ENCODE measurements around the gene RREB1.
"Not testable (repeated sequence)": the region's sequence is repeated elsewhere in the genome, so short reads cannot be mapped to it uniquely, and the experiment has no call there.

RREB1 gene

GRCh38 chr6:7273709-7274108 is 165.9 kb downstream of the RREB1 start:
- H3K9me3 ChIP-seq (ENCODE audit: insufficient read depth, low read length, severe bottlenecking) = no peaks in the 10 kb centered on the region
- no peak overlapping the region for H2AFZ ChIP-seq (ENCODE audit: low read depth, low read length)
- H3K4me3 ChIP-seq (ENCODE audit: low read depth in 1 of 2, low read length in 2 of 2) = no peak overlapping the region
- TF ChIP-seq CTCF (IDR thresholded peaks at IDR 0.05; ENCODE audit: borderline replicate concordance, extremely low read depth, low read length, poor library complexity, severe bottlenecking) = no peak
- no peak for TF ChIP-seq EZH2 (IDR thresholded peaks at IDR 0.05; ENCODE audit: borderline replicate concordance, low read depth, low read length, severe bottlenecking)
- H3K36me3 ChIP-seq (ENCODE audit: insufficient read depth, low read length) = no peaks in the 10 kb centered on the region
- H3K4me2 ChIP-seq (ENCODE audit: insufficient read depth, low read length) = no peak overlapping the region
- H3K27me3 ChIP-seq (ENCODE audit: insufficient read depth, low read length, poor library complexity) = no peaks in the 10 kb centered on the region
- H3K27ac ChIP-seq (ENCODE audit: low read length) = no peak overlapping the region
- no peaks in the 10 kb centered on the region for H3K79me2 ChIP-seq (ENCODE audit: insufficient read depth, low read length)
- DNase-seq = no peak
- H3K9ac ChIP-seq (ENCODE audit: low read depth, low read length) = no peak overlapping the region
- H4K20me1 ChIP-seq (ENCODE audit: insufficient read depth, low read length) = no peaks in the 10 kb centered on the region
- no peaks in the 10 kb centered on the region for H3K4me1 ChIP-seq (ENCODE audit: insufficient read depth, low read length)
- no peak for ATAC-seq (ENCODE audit: insufficient read depth, low read depth)

DNA sequence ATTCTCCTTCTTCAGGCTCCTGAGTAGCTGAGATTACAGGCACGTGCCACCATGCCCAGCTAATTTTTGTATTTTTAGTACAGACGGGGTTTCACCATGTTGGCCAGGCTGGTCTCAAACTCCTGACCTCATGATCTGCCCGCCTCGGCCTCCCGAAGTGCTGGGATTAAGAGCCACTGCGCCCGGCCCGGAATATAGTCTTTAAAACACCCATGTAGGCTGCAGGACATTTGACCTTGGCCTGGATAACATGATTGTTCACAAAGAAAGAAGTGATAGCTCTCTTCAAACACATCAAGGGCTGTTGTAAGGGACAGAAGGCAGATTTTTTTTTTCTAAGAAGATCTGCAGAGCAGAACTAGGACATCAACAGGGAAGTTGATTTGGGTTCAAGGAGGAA is 166.8 kb downstream of the RREB1 start:
- not testable (repeated sequence) for DNase-seq; H3K4me3 ChIP-seq (ENCODE audit: low read depth in 1 of 2, low read length in 2 of 2); H3K9me3 ChIP-seq (ENCODE audit: insufficient read depth, low read length, severe bottlenecking); H3K4me2 ChIP-seq (ENCODE audit: insufficient read depth, low read length); ATAC-seq (ENCODE audit: insufficient read depth, low read depth); H3K79me2 ChIP-seq (ENCODE audit: insufficient read depth, low read length); H3K4me1 ChIP-seq (ENCODE audit: insufficient read depth, low read length); H3K36me3 ChIP-seq (ENCODE audit: insufficient read depth, low read length); H2AFZ ChIP-seq (ENCODE audit: low read depth, low read length); H3K27me3 ChIP-seq (ENCODE audit: insufficient read depth, low read length, poor library complexity); H3K9ac ChIP-seq (ENCODE audit: low read depth, low read length); H3K27ac ChIP-seq (ENCODE audit: low read length); H4K20me1 ChIP-seq (ENCODE audit: insufficient read depth, low read length)

DNA sequence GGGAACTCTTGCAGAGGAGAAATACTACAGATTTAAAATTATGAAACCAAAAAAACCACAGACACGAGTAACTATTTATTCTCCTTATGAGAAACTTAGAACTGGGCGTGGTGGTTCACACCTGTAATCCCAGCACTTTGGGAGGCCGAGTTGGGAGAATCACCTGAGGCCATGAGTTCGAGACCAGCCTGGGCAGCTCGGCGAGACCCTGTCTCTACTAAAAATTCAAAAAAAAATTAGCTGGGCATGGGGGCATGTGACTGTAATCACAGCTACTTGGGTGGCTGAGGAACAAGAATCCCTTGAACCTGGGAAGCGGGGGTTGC is 168.4 kb downstream of the RREB1 start:
- Histone ChIP-seq H3K27me3 (ENCODE audit: insufficient read depth, low read length, poor library complexity) (no peaks in the 10 kb centered on the region), H2AFZ (ENCODE audit: low read depth, low read length) (no peak overlapping the region), H3K9me3 (ENCODE audit: insufficient read depth, low read length, severe bottlenecking) (no peaks in the 10 kb centered on the region), H3K79me2 (ENCODE audit: insufficient read depth, low read length) (no peaks in the 10 kb centered on the region), H3K4me2 (ENCODE audit: insufficient read depth, low read length) (no peak overlapping the region), H3K36me3 (ENCODE audit: insufficient read depth, low read length) (no peaks in the 10 kb centered on the region), H3K27ac (ENCODE audit: low read length) (no peak overlapping the region), H3K4me1 (ENCODE audit: insufficient read depth, low read length) (no peaks in the 10 kb centered on the region), H3K9ac (ENCODE audit: low read depth, low read length) (no peak overlapping the region), H3K4me3 (ENCODE audit: low read depth in 1 of 2, low read length in 2 of 2) (no peak overlapping the region), H4K20me1 (ENCODE audit: insufficient read depth, low read length) (no peaks in the 10 kb centered on the region)
- DNase-seq (no peak), ATAC-seq (ENCODE audit: insufficient read depth, low read depth) (peak; percentile 21; the same call in 1 of the 3 replicates)
- no peak for TF ChIP-seq CTCF (IDR thresholded peaks at IDR 0.05; ENCODE audit: borderline replicate concordance, extremely low read depth, low read length, poor library complexity, severe bottlenecking)
- no peak for TF ChIP-seq EZH2 (IDR thresholded peaks at IDR 0.05; ENCODE audit: borderline replicate concordance, low read depth, low read length, severe bottlenecking)

DNA sequence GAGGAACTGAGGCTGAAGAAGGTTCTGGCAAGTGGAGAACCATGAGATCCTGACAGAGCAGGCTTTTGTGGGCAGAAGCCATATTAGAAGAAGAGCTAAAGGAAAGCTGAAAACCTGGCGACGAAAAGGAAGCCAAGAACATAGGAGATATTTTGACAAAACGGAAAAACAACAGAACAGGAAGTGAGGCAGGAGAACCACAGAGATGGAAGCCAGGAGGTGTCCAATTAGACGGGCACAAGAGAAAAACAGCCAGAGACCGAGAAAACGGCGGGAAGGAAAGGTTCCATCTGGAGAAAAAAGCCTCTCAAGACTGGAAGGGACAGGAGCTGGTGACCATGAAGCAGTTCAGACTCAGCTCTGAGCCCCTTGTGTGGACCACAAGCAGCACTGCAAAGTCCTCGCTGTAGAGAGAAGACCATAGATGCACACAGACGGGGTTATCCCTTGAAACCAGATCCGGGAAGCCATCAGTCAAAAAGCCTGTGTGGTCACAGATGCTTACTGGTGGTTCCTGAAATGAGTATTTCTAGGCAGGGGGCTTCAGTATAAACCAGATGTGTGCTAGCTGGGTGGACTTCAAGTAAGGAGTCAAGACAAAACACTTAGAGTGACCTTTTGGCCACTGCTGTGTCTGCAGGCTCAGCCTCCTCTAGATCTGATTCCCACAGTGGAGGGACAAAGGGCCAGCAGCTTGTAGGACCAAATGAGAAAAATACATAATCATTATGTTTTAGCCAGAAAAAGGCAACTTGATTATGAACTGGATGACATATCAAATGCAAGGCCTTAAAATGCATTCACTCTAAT is 174.5 kb downstream of the RREB1 start:
- no peak for TF ChIP-seq EZH2 (IDR thresholded peaks at IDR 0.05; ENCODE audit: borderline replicate concordance, low read depth, low read length, severe bottlenecking)
- no peak for TF ChIP-seq CTCF (IDR thresholded peaks at IDR 0.05; ENCODE audit: borderline replicate concordance, extremely low read depth, low read length, poor library complexity, severe bottlenecking)

More for the DNA sequence above, 174.5 kb downstream of the RREB1 start:
- Histone ChIP-seq H3K4me2 (ENCODE audit: insufficient read depth, low read length) (no peak overlapping the region), H2AFZ (ENCODE audit: low read depth, low read length) (no peak overlapping the region), H3K4me1 (ENCODE audit: insufficient read depth, low read length) (no peaks in the 10 kb centered on the region), H3K9me3 (ENCODE audit: insufficient read depth, low read length, severe bottlenecking) (no peaks in the 10 kb centered on the region), H4K20me1 (ENCODE audit: insufficient read depth, low read length) (no peaks in the 10 kb centered on the region), H3K9ac (ENCODE audit: low read depth, low read length) (no peak overlapping the region), H3K79me2 (ENCODE audit: insufficient read depth, low read length) (no peaks in the 10 kb centered on the region), H3K4me3 (ENCODE audit: low read depth in 1 of 2, low read length in 2 of 2) (no peak overlapping the region), H3K27ac (ENCODE audit: low read length) (no peak overlapping the region), H3K36me3 (ENCODE audit: insufficient read depth, low read length) (peaks cover 28% of the 10 kb centered on the region), H3K27me3 (ENCODE audit: insufficient read depth, low read length, poor library complexity) (no peaks in the 10 kb centered on the region)
- no peak for ATAC-seq (ENCODE audit: insufficient read depth, low read depth)
- no peak for DNase-seq
